ENCODE results near the gene USP16.

Gene USP16

GRCh38 chr21:29085106-29085752 is 60.8 kb downstream of the USP16 start:
- peaks cover 18% of the 10 kb centered on the region for H3K4me1 Mint-ChIP-seq (ENCODE audit: low read depth)
- H3K4me3 Mint-ChIP-seq = no peak overlapping the region
- H3K27me3 Mint-ChIP-seq = no peaks in the 10 kb centered on the region
- no peaks in the 10 kb centered on the region for H3K9me3 Mint-ChIP-seq (ENCODE audit: low read depth)
- H3K27ac Mint-ChIP-seq = no peak overlapping the region
- no peaks in the 10 kb centered on the region for H3K36me3 Mint-ChIP-seq

GRCh38 chr21:29091033-29091432 is 66.6 kb downstream of the USP16 start:
- Mint-ChIP-seq H3K4me1 (ENCODE audit: low read depth) (no peaks in the 10 kb centered on the region), H3K4me3 (no peak overlapping the region), H3K36me3 (no peaks in the 10 kb centered on the region), H3K27me3 (no peaks in the 10 kb centered on the region), H3K9me3 (ENCODE audit: low read depth) (no peaks in the 10 kb centered on the region), H3K27ac (no peak overlapping the region)

- Mint-ChIP-seq H3K4me3 (no peak overlapping the region), H3K9me3 (ENCODE audit: low read depth) (no peaks in the 10 kb centered on the region), H3K27me3 (no peaks in the 10 kb centered on the region), H3K27ac (no peak overlapping the region), H3K36me3 (no peaks in the 10 kb centered on the region), H3K4me1 (ENCODE audit: low read depth) (no peaks in the 10 kb centered on the region)
Measured at GRCh38 chr21:29092102-29092959, 67.9 kb downstream of the USP16 start.

GRCh38 chr21:29096218-29097015 is 71.9 kb downstream of the USP16 start:
- H3K36me3 Mint-ChIP-seq = peaks cover 2% of the 10 kb centered on the region
- no peaks in the 10 kb centered on the region for H3K9me3 Mint-ChIP-seq (ENCODE audit: low read depth)
- H3K4me1 Mint-ChIP-seq (ENCODE audit: low read depth) = no peaks in the 10 kb centered on the region
- no peak overlapping the region for H3K4me3 Mint-ChIP-seq
- H3K27me3 Mint-ChIP-seq = no peaks in the 10 kb centered on the region
- no peak overlapping the region for H3K27ac Mint-ChIP-seq

GRCh38 chr21:29098156-29098555 is 73.7 kb downstream of the USP16 start:
- H3K4me1 Mint-ChIP-seq (ENCODE audit: low read depth) = no peaks in the 10 kb centered on the region
- H3K27ac Mint-ChIP-seq = no peak overlapping the region
- peaks cover 2% of the 10 kb centered on the region for H3K36me3 Mint-ChIP-seq
- no peaks in the 10 kb centered on the region for H3K27me3 Mint-ChIP-seq
- H3K9me3 Mint-ChIP-seq (ENCODE audit: low read depth) = no peaks in the 10 kb centered on the region
- no peak overlapping the region for H3K4me3 Mint-ChIP-seq

- no peaks in the 10 kb centered on the region for H3K9me3 Mint-ChIP-seq (ENCODE audit: low read depth)
- no peak overlapping the region for H3K27ac Mint-ChIP-seq
- no peak overlapping the region for H3K4me3 Mint-ChIP-seq
- peaks cover 6% of the 10 kb centered on the region for H3K36me3 Mint-ChIP-seq
- no peaks in the 10 kb centered on the region for H3K27me3 Mint-ChIP-seq
- no peaks in the 10 kb centered on the region for H3K4me1 Mint-ChIP-seq (ENCODE audit: low read depth)
Measured at GRCh38 chr21:29102791-29103257, 78.4 kb downstream of the USP16 start.
